HL-60 (cell line): ENCODE data around the gene POGK.

Experiments
- DNase-seq, 2 experiments: peaks; one replicate each; pipeline ENCODE4 v3.0.0-alpha.2; 2010 to 2020; ENCODE audit warnings: low read depth in 1 of 2, low spot score in 1 of 2
- H3K27ac ChIP-seq: fragments of 250-450 bp; sonication (Bioruptor Pico); replicated peaks from 2 replicates; pipeline ENCODE4 v1.5.1; 2020; ENCODE audit warnings: mild to moderate bottlenecking, moderate library complexity
- H3K27me3 ChIP-seq: fragments of 250-450 bp; sonication (Bioruptor Pico); 2 replicates; pipeline ENCODE4 v1.5.1; 2021; ENCODE audit warnings: mild to moderate bottlenecking, moderate library complexity; ENCODE audit not compliant: insufficient read depth, poor library complexity, severe bottlenecking
- H3K4me3 ChIP-seq: replicated peaks from 2 replicates; pipeline ENCODE4 v1.5.1; 2011; ENCODE audit warnings: mild to moderate bottlenecking, control low read depth, low read length; ENCODE audit not compliant: insufficient read depth
- CTCF ChIP-seq: IDR thresholded peaks from one replicate; pipeline ENCODE4 v1.5.1; 2011; ENCODE audit warnings: low read length, control low read depth, inconsistent platforms; ENCODE audit not compliant: insufficient read depth
- GABPA ChIP-seq: IDR thresholded peaks from 2 replicates; pipeline ENCODE4 v1.6.1; 2012; ENCODE audit warnings: low read depth
- POLR2AphosphoS5 ChIP-seq: IDR thresholded peaks from 2 replicates; pipeline ENCODE4 v1.6.1; 2012; ENCODE audit warnings: low read depth
- SPI1 ChIP-seq: IDR thresholded peaks from 2 replicates; pipeline ENCODE4 v1.6.1; 2012; ENCODE audit warnings: low read depth, mild to moderate bottlenecking, borderline replicate concordance
- TF ChIP-seq, protein P1 (sequence below): IDR thresholded peaks from 2 replicates; pipeline ENCODE4 v1.6.1; 2012; ENCODE audit warnings: low read depth; ENCODE audit not compliant: insufficient replicate concordance

The POGK gene

DNA sequence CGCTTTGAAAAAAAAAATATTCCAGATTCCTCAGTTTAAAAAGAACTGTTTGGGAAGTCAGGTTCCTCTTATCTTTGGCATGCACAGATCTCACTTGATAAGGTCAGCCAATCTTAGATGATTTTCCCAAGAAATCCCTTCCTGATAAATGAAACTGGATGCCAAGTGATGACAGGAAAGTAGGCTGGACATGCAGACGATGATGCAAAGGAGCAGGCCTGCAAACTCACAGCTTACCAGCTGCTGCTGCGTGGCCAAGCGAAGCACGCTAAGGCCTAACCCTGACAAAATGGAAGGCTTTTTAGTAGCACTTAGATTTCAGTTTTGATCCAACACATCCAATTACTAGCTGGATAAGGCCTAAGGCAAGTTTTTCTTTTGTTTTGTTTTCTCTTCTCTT lies 26.7 kb downstream of the POGK start:
- Histone ChIP-seq H3K4me3 (no peak overlapping the region), H3K27ac (no peak overlapping the region), H3K27me3 (no peaks in the 10 kb centered on the region)
- DNase-seq, result no peak
- TF ChIP-seq POLR2AphosphoS5 (no peak), SPI1 (no peak), CTCF (no peak), GABPA (no peak)
- TF ChIP-seq, protein P1, sequence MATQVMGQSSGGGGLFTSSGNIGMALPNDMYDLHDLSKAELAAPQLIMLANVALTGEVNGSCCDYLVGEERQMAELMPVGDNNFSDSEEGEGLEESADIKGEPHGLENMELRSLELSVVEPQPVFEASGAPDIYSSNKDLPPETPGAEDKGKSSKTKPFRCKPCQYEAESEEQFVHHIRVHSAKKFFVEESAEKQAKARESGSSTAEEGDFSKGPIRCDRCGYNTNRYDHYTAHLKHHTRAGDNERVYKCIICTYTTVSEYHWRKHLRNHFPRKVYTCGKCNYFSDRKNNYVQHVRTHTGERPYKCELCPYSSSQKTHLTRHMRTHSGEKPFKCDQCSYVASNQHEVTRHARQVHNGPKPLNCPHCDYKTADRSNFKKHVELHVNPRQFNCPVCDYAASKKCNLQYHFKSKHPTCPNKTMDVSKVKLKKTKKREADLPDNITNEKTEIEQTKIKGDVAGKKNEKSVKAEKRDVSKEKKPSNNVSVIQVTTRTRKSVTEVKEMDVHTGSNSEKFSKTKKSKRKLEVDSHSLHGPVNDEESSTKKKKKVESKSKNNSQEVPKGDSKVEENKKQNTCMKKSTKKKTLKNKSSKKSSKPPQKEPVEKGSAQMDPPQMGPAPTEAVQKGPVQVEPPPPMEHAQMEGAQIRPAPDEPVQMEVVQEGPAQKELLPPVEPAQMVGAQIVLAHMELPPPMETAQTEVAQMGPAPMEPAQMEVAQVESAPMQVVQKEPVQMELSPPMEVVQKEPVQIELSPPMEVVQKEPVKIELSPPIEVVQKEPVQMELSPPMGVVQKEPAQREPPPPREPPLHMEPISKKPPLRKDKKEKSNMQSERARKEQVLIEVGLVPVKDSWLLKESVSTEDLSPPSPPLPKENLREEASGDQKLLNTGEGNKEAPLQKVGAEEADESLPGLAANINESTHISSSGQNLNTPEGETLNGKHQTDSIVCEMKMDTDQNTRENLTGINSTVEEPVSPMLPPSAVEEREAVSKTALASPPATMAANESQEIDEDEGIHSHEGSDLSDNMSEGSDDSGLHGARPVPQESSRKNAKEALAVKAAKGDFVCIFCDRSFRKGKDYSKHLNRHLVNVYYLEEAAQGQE, result no peak

DNA sequence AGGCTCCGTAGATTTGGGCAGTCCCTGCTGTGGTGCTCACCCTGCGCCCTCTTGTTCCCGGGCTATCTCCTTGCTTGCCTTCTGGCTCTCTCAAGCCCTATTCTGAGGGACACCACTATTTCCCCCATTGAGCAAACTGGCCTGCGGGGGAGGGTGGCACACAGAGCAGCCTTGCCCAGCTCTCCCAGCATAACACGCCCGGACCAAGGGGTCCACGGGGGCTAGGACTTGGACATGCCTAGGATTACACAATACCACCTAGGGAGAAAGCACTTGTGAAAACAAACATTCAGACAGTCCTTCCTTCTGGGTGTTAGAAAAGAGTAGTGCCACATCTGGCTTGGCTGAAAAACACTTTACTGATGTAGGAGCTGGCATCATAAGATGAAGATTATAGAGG lies 29.4 kb downstream of the POGK start:
- Histone ChIP-seq H3K27me3 (no peaks in the 10 kb centered on the region), H3K4me3 (no peak overlapping the region), H3K27ac (no peak overlapping the region)
- DNase-seq, result no peak
- no peak for TF ChIP-seq CTCF

DNA sequence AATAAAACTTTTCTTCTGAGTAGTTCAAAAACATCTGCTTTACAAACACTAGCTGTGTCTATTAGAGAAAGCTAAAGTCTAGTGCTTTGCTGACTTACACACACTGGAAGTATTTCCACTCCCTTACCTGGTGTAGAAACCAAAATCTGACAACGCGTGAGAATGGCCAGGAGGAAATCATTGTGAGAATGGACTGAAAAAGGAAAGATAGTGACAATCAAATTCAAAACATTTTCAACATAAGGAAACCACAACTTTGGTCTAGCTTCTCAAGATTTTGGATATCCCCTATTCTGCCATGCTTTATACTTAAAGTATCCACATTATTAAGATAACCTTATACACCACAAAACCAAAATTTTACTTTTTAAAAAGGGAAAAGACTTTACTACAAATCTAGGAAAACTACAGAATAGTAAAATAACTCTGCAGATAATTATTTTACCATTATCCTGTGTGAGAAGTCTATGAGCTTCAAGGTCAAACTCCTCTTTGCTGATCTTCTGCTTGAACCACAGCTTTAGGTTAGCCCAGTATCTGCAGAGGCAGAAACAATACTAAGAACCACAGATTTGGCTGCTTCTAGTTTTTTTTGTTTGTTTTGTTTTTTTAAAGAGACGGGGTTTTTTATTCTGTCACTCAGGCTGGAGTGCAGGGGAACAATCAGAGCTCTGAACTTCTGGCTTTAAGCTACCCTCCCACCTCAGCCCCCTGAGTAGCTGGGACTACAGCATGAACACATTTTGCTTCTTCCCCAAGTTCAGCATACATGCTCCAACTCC lies 30.2 kb downstream of the POGK start:
- no peak for DNase-seq
- Histone ChIP-seq H3K27me3 (no peaks in the 10 kb centered on the region), H3K4me3 (no peak overlapping the region), H3K27ac (no peak overlapping the region)
- TF ChIP-seq GABPA (no peak), POLR2AphosphoS5 (no peak), CTCF (no peak), SPI1 (no peak)
- TF ChIP-seq, protein P1, result no peak

DNA sequence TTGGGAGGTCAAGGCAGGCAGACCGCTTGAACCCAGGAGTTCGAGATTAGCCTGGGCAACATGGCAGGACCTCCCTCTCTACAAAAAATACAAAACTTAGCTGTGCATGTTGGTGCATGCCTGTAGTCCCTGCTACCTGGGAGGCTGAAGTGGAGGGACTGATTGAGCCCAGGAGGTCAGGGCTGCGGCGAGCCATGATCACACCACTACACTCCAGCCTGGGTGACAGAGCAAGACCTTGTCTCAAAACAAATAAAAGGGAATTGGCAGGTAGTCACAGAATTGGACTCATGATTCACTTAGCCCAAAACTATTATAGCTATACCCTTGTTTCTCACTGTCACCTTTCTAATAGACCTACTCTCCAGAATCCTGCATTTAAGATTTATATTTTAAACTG lies 31.3 kb downstream of the POGK start:
- H3K4me3 ChIP-seq, result no peak overlapping the region
- H3K27me3 ChIP-seq, result no peaks in the 10 kb centered on the region
- H3K27ac ChIP-seq, result no peak overlapping the region
- no peak for DNase-seq
- TF ChIP-seq GABPA (no peak), CTCF (no peak), POLR2AphosphoS5 (no peak), SPI1 (no peak)
- TF ChIP-seq, protein P1, result no peak
